GM12865 (cell line): ENCODE measurements around the gene SPDYE9.
"Not testable (repeated sequence)": the region's sequence is repeated elsewhere in the genome, so short reads cannot be mapped to it uniquely, and the experiment has no call there.

ENCODE experiments used
- DNase-seq: peaks from one replicate; pipeline ENCODE4 v3.0.0; 2010; ENCODE audit warnings: low read depth
- H3K4me3 ChIP-seq: 2 replicates; pipeline ENCODE4 v1.5.1; 2011; ENCODE audit warnings: mild to moderate bottlenecking, low read depth, low read length, control low read depth

SPDYE9 gene, protein sequence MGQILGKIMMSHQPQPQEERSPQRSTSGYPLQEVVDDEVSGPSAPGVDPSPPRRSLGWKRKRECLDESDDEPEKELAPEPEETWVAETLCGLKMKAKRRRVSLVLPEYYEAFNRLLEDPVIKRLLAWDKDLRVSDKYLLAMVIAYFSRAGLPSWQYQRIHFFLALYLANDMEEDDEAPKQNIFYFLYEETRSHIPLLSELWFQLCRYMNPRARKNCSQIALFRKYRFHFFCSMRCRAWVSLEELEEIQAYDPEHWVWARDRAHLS

DNA sequence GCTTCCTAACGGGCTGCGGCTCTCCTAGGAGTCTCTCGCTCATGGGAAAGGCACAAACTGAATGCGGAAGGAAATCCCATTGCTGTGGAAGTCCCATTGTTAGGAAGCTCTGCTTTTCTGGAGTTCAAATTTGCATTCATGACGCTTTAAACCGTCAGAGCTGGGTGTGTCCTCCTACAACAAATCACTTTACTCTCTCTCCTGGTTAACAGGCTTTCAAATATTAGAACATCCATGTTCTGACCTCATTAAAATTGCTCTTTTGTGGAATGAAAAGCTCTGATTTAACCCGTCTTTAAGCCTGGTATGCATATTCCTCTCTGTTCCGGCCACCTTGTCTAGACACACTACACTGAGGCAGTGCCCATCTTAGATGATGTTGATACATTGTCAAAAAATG lies at the start of gene SPDYE9:
SPDYE9 (minus strand) TSS at position 101 of the 400 bp plus-strand sequence. CDS start 1,800 bp downstream, outside the sequence.
- not testable (repeated sequence) for DNase-seq, H3K4me3 ChIP-seq

DNA sequence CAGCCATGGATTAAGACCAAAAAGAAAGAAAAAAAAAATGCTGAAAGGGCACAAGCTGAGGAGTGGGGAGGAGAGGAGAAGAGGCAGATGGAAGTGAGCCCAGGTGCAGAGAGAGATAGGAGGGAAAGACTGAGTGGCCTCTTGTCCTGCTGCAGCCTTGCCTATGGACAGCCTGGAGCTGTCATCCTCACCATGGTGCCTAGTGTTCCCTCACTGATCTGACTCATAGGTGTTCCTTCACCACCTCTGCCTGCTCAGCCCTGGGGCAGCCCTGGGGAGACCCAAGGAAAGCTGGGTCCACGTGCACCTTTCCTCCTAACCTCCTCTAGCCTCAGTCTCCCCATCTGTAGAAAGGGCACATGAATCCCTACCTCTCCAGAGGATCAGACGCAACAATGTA lies 49.0 kb upstream of the SPDYE9 start:
- not testable (repeated sequence) for DNase-seq

DNA sequence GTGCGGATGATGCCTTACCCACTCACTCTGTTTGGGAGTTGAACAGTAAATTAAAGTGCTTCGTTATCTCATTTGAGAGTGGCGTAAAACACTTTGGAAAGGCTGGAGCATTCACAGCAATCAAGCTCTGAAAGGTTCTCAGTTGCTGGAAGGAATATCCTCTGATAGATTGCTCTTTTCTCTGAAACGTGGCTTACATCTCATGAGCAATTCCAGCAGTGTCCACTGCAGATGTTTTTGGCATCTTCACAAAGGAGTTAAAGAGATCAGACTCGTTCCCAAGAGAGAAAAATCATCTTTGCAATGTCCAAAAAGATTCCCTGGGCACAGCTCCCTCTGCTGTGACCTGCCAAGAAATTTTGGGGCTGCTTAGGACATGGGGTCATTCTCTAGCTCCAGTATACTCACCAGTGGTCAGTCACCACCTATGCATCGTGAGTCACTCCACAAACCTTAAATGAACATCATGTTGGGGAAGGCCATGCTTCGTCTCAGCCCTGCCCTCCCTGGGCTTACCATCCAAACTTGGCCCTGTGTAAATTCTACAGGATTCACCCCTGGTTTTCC lies 46.9 kb upstream of the SPDYE9 start:
- H3K4me3 ChIP-seq, DNase-seq: not testable (repeated sequence)

More for the DNA sequence above, 49.0 kb upstream of the SPDYE9 start:
- H3K4me3 ChIP-seq = not testable (repeated sequence)

DNA sequence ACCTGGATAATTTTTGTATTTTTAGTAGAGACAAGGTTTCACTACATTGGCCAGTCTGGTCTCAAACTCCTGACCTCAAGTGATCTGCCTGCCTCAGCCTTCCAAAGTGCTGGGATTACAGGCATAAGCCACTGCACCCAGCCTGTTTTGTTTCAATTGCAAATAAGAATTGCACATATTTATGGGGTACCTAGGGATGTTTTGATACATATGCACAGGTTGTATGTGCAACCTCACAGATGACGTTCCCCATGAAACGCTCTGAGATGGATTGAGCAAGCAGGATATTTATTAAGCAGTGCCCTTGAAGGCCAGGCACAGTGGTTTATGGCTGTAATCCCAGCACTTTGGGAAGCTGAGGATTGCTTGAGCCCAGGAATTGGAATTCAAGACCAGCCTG lies 44.8 kb upstream of the SPDYE9 start:
- H3K4me3 ChIP-seq, DNase-seq: not testable (repeated sequence)

DNA sequence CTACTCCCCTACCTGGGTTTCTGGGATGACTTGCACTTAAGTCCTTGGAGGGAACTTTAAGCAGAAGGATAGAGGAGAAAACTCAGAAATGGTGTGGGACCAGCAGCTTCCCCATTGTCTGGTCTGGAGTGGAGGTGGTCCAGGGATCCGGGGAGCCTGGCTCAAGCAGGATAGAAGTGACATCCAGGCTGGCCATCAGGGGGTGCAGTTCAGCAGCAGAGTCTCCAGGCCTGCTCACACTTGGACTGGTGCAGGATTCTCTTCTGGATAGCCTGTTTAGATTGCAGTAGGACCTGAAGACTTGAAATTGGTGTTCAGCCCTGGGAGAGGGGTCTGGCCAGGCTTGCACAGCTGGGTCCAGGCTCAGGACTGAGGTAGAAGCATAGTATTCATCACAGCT lies 38.3 kb upstream of the SPDYE9 start:
- H3K4me3 ChIP-seq, DNase-seq: not testable (repeated sequence)

DNA sequence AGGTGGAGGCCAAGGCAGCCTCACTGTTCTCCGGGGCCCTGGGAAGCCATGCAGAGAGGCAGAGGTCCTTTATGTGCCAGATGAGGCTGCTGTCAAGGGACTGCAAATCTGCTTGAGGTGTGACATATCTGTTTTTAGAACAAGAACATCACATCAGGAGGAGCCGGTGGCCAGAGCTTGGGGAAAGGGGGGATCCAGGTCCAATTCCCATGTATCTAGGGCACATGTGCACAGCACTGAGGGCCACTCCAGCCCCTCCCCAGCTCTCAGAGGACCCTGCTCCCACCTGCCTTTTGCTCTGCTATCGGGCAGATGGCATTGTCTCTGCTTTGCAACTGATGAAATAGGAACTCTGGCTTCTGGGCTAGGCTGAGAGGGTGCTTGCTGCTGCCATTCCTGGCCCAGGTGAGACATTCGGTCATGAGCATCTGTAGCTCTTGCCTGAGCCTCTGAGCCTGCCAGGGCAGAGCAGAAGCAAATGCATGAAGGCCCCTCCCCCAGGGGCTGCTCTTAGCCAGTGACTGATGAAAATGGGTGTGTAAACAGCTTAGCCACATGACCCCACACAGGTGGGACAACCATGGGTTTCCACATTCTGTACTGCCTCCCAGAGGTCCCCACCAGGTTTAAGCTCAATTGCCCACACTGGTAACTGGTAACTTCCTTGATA lies 37.1 kb upstream of the SPDYE9 start:
- H3K4me3 ChIP-seq, DNase-seq: not testable (repeated sequence)

DNA sequence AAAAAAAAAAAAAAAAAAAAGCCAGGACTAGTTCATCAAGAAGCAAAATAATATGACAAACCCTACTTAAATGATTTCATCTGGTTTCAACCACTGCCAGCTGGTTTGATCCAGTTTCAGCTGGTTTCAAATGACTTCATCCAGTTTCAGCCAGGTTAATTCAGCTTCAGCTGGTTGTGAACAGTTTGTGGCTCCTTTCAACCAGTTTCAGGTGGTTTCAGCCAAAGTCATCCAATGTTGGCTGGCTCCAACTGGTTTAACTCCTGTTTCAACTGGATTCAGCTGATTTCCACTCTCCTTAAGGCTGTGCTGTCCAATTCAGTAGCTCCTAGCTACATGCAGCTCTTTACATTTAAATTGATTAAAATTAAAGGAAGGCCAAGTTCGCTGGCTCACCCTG lies 32.3 kb upstream of the SPDYE9 start:
- not testable (repeated sequence) for DNase-seq

DNA sequence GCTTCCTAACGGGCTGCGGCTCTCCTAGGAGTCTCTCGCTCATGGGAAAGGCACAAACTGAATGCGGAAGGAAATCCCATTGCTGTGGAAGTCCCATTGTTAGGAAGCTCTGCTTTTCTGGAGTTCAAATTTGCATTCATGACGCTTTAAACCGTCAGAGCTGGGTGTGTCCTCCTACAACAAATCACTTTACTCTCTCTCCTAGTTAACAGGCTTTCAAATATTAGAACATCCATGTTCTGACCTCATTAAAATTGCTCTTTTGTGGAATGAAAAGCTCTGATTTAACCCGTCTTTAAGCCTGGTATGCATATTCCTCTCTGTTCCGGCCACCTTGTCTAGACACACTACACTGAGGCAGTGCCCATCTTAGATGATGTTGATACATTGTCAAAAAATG lies 28.0 kb downstream of the SPDYE9 start, which contains the start of gene SPDYE11:
SPDYE11 (minus strand) TSS at position 101 of the 400 bp plus-strand sequence. CDS start 1,800 bp downstream, outside the sequence.
- DNase-seq = not testable (repeated sequence)

More for the DNA sequence above, 32.3 kb upstream of the SPDYE9 start:
- not testable (repeated sequence) for H3K4me3 ChIP-seq

DNA sequence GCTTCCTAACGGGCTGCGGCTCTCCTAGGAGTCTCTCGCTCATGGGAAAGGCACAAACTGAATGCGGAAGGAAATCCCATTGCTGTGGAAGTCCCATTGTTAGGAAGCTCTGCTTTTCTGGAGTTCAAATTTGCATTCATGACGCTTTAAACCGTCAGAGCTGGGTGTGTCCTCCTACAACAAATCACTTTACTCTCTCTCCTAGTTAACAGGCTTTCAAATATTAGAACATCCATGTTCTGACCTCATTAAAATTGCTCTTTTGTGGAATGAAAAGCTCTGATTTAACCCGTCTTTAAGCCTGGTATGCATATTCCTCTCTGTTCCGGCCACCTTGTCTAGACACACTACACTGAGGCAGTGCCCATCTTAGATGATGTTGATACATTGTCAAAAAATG lies 56.2 kb downstream of the SPDYE9 start, which contains the start of gene SPDYE8:
SPDYE8 (minus strand) TSS at position 101 of the 400 bp plus-strand sequence. CDS start 1,800 bp downstream, outside the sequence.
- DNase-seq, H3K4me3 ChIP-seq: not testable (repeated sequence)

More for the DNA sequence above, 28.0 kb downstream of the SPDYE9 start, which contains the start of gene SPDYE11:
- H3K4me3 ChIP-seq = not testable (repeated sequence)
